GM19467 (cell line): ENCODE data around the gene NCAM1.

Experiments used
- ATAC-seq: cut with Tn5 transposase; IDR thresholded peaks from one replicate; pipeline ENCODE4 v1.9.1; 2021; ENCODE audit warnings: mild to moderate bottlenecking, moderate library complexity; ENCODE audit not compliant: unreplicated experiment

Gene NCAM1

GRCh38 chr11:113163291-113164030 lies 202.2 kb downstream of the NCAM1 start:
- ATAC-seq: no peak

GRCh38 chr11:113166280-113166679 lies 205.1 kb downstream of the NCAM1 start:
- ATAC-seq: no peak

- ATAC-seq: no peak
Observed at GRCh38 chr11:113167599-113167998, 206.4 kb downstream of the NCAM1 start.

GRCh38 chr11:113168354-113169342 lies 207.4 kb downstream of the NCAM1 start:
- no peak for ATAC-seq

GRCh38 chr11:113172382-113172951 lies 211.2 kb downstream of the NCAM1 start:
- ATAC-seq: no peak

GRCh38 chr11:113173126-113173525 lies 211.9 kb downstream of the NCAM1 start:
- ATAC-seq: no peak

- no peak for ATAC-seq
Observed at GRCh38 chr11:113174882-113175281, 213.7 kb downstream of the NCAM1 start.

- no peak for ATAC-seq
Observed at GRCh38 chr11:113176599-113177360, 215.6 kb downstream of the NCAM1 start.

GRCh38 chr11:113177671-113178070 lies 216.5 kb downstream of the NCAM1 start:
- no peak for ATAC-seq

GRCh38 chr11:113178381-113179070 lies 217.3 kb downstream of the NCAM1 start:
- no peak for ATAC-seq

GRCh38 chr11:113179181-113179704 lies 218.0 kb downstream of the NCAM1 start:
- ATAC-seq: no peak

- ATAC-seq: no peak
Observed at GRCh38 chr11:113181094-113181493, 219.9 kb downstream of the NCAM1 start.

- ATAC-seq: no peak
Observed at GRCh38 chr11:113182288-113182687, 221.1 kb downstream of the NCAM1 start.

GRCh38 chr11:113184498-113184897 lies 223.3 kb downstream of the NCAM1 start:
- no peak for ATAC-seq

- ATAC-seq: no peak
Observed at GRCh38 chr11:113188371-113188834, 227.2 kb downstream of the NCAM1 start.

- ATAC-seq: no peak
Observed at GRCh38 chr11:113189909-113190667, 228.9 kb downstream of the NCAM1 start.

GRCh38 chr11:113192121-113192925 lies 231.1 kb downstream of the NCAM1 start:
- no peak for ATAC-seq

- no peak for ATAC-seq
Observed at GRCh38 chr11:113193016-113193415, 231.8 kb downstream of the NCAM1 start.
